Endothelial cell of umbilical vein (primary cell): Measurements from ENCODE around the gene TSPAN5. TPM values are rescaled to one million over a fixed set of nuclear protein-coding genes. Genes with fewer than 3 reads are reported as not detected.

Experiments used
- BruUV-seq: library from RNA; stranded (reverse); fragments of 400-500 nt; replicated peaks from 2 replicates; lab custom pipeline; 2021; lab: Mats Ljungman, UMichigan
- CTCF ChIA-PET: fragments of 300-600, 350-600 bp; sonication (Branson Sonifier 250); formaldehyde crosslinking; loops from one replicate; lab custom pipeline; 2021; ENCODE audit warnings: antibody characterized with exemption, inconsistent platforms; lab: Charles Lee
- POLR2A ChIA-PET: fragments of 300-600, 350-600 bp; sonication (Branson Sonifier 250); formaldehyde crosslinking; loops from one replicate; lab custom pipeline; 2021; ENCODE audit warnings: antibody characterized with exemption, inconsistent platforms; lab: Charles Lee
- DNase-seq: peaks from one replicate; pipeline ENCODE4 v3.0.0-alpha.2; 2011; ENCODE audit warnings: low read depth, low spot score
- FAIRE-seq: peaks from 2 replicates; lab custom pipeline; 2011; peaks lifted over from hg19 to GRCh38; lab: Jason Lieb, UNC
- H2AFZ ChIP-seq: 2 replicates; pipeline ENCODE4 v1.6.0; 2012; ENCODE audit warnings: low read depth, low read length, control low read depth, inconsistent platforms
- H3K27ac ChIP-seq: 2 replicates; pipeline ENCODE4 v1.5.1; 2011; ENCODE audit warnings: low read depth, mild to moderate bottlenecking, control low read depth, low read length, moderate library complexity; ENCODE audit not compliant: insufficient read depth
- H3K27me3 ChIP-seq, 2 experiments: 2 replicates each; pipeline versions ENCODE4 v1.6.0 to v1.6.1; 2011; ENCODE audit warnings: low read length in 2 of 2, mixed read lengths in 1 of 2; ENCODE audit not compliant: control insufficient read depth in 2 of 2, insufficient read depth in 2 of 2
- H3K36me3 ChIP-seq, 2 experiments: 2 replicates in 1 of 2; 3 replicates in 1 of 2; pipeline ENCODE4 v1.5.1; 2011; ENCODE audit warnings: low read length in 2 of 2, mild to moderate bottlenecking in 1 of 2, moderate library complexity in 1 of 2; ENCODE audit not compliant: control insufficient read depth in 2 of 2, insufficient read depth in 2 of 2; ENCODE audit errors: extremely low read depth in 1 of 2
- H3K4me1 ChIP-seq: 3 replicates; pipeline ENCODE4 v1.5.1; 2011; ENCODE audit warnings: mild to moderate bottlenecking, low read length; ENCODE audit not compliant: control insufficient read depth, insufficient read depth; ENCODE audit errors: extremely low read depth
- H3K4me2 ChIP-seq: 2 replicates; pipeline ENCODE4 v1.6.1; 2011; ENCODE audit warnings: low read length, control low read depth, mixed read lengths; ENCODE audit not compliant: insufficient read depth
- H3K4me3 ChIP-seq, 3 experiments: fragments of 200-600 bp in 1 of 3; sonication (generic), shearing (Covaris generic) in 1 of 3; replicated peaks in 1 of 3; 2 replicates each; pipeline ENCODE4 v1.5.1; 2011 to 2016; ENCODE audit warnings: control low read depth in 3 of 3, low read length in 3 of 3, mild to moderate bottlenecking in 2 of 3, inconsistent platforms in 1 of 3, low read depth in 1 of 3, moderate library complexity in 1 of 3; ENCODE audit not compliant: insufficient read depth in 1 of 3
- H3K79me2 ChIP-seq: 2 replicates; pipeline ENCODE4 v1.6.0; 2012; ENCODE audit warnings: low read length, inconsistent platforms; ENCODE audit not compliant: control insufficient read depth, insufficient read depth
- H3K9ac ChIP-seq: replicated peaks from 2 replicates; pipeline ENCODE3; 2011; ENCODE audit warnings: low read length, control low read depth; ENCODE audit not compliant: insufficient read depth; ENCODE audit errors: extremely low read depth
- H3K9me1 ChIP-seq: replicated peaks from 3 replicates; pipeline ENCODE4 v1.6.0; 2011; ENCODE audit warnings: mild to moderate bottlenecking, low read length; ENCODE audit not compliant: control insufficient read depth, insufficient read depth; ENCODE audit errors: extremely low read depth
- H3K9me3 ChIP-seq: replicated peaks from 2 replicates; pipeline ENCODE4 v1.5.1; 2012; ENCODE audit warnings: low read length, inconsistent platforms; ENCODE audit not compliant: control insufficient read depth, insufficient read depth
- H4K20me1 ChIP-seq: replicated peaks from 2 replicates; pipeline ENCODE3; 2011; ENCODE audit warnings: mild to moderate bottlenecking, low read length; ENCODE audit not compliant: control insufficient read depth, insufficient read depth; ENCODE audit errors: extremely low read depth
- EZH2 ChIP-seq: IDR thresholded peaks from 2 replicates; pipeline ENCODE4 v1.6.1; 2012; ENCODE audit warnings: borderline replicate concordance, low read depth, mild to moderate bottlenecking, moderate library complexity, low read length, inconsistent platforms; ENCODE audit not compliant: severe bottlenecking
- MAX ChIP-seq: IDR thresholded peaks from 2 replicates; pipeline ENCODE4 v1.6.1; 2011; ENCODE audit not compliant: insufficient read depth, insufficient read length
- dilution Hi-C: fragments of 300-500 bp; cut with MboI; formaldehyde crosslinking; loops from one replicate; pipeline ENCODE4 v1.15.0; 2019; ENCODE audit warnings: low sequenced_read_pairs; ENCODE audit not compliant: extremely low pct_ligation_motif_present
- intact Hi-C: fragments of 100-400 bp; cut with micrococcal nuclease; formaldehyde crosslinking; loops from one replicate; pipeline ENCODE4 v1.10.0; 2022
- polyA plus RNA-seq, 4 experiments: library from polyadenylated mRNA; depleted of rRNA in 3 of 4; stranded (reverse) in 3 of 4; unstranded in 1 of 4; fragments of >200 nt; gene quantifications; 2 replicates each; pipeline versions ENCODE4 v1.2.1 to v1.2.3, GENCODE V29; 2011 to 2012; ENCODE audit warnings: missing spikeins in 1 of 4
- total RNA-seq: library from RNA; stranded (reverse); gene quantifications from 2 replicates; pipeline ENCODE4 v1.2.3, GENCODE V29; 2021

The TSPAN5 gene
- total and polyA plus RNA-seq, 2 donors (not counting 3 experiments of a cell fraction or from before 2014, with no cell fraction given), result 45.1 to 50.2 TPM

GRCh38 chr4:98530572-98530971, 127.8 kb downstream of the TSPAN5 start:
- Histone ChIP-seq H3K27me3 (no peaks in the 10 kb centered on the region), H3K36me3 (no peaks in the 10 kb centered on the region), H3K9ac (no peak overlapping the region), H3K4me1 (no peaks in the 10 kb centered on the region), H3K27ac (no peak overlapping the region), H3K4me2 (no peak overlapping the region), H3K79me2 (peaks cover 26% of the 10 kb centered on the region), H2AFZ (no peak overlapping the region), H3K9me1 (no peaks in the 10 kb centered on the region), H3K4me3 (no peak overlapping the region), H4K20me1 (no peaks in the 10 kb centered on the region), H3K9me3 (no peaks in the 10 kb centered on the region)
- dilution Hi-C loops (no loop called here), intact Hi-C loops (no loop called here)
- no peak for TF ChIP-seq EZH2
- BruUV-seq, result no TSS peak
- ChIA-PET CTCF (interaction anchor here (1.8 kb wide), 1 partner anchor 24 kb away, joined by 5 read pairs; no protein-coding TSS in a partner anchor), POLR2A (no interaction called here)
- FAIRE-seq, result no peak
- no peak for DNase-seq

DNA sequence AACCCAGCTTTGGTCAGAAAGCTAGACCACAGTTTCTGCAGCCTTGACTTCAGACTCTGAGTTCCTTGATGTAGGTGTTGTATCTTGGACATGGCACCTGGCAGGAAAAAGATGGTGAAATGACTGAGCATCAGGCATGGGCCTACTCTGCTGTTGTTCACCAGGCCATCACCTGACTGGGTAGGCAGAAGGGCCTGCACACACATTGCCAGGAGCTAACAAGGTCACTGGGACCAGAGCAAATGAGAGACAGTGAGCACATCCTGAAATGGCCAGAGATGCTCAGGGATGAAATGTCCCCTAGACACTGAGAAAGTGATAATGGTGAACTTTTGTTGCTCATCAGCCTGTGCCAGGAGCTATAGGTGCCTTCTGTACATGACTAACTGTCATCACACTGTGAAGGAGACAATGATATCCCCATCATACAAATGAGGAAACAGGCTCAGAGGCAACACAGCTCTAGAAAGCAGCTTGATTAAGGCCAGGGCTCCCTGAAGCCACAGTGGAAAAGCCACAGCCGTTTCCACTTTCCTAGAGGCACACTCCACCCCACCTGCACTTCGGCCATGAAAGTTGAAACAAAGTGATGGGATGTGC, 128.3 kb downstream of the TSPAN5 start:
- H3K36me3 ChIP-seq, result no peaks in the 10 kb centered on the region
- CTCF ChIA-PET, result interaction anchor here (0.6 to 1.8 kb wide), 2 partner anchors 23 to 201 kb away, joined by 4 to 5 read pairs; no protein-coding TSS in a partner anchor

More for the DNA sequence above, 128.3 kb downstream of the TSPAN5 start:
- Histone ChIP-seq H3K9ac (no peak overlapping the region), H3K4me3 (no peak overlapping the region), H3K79me2 (peaks cover 28% of the 10 kb centered on the region), H2AFZ (no peak overlapping the region), H4K20me1 (no peaks in the 10 kb centered on the region), H3K4me1 (peaks cover 2% of the 10 kb centered on the region), H3K9me3 (no peaks in the 10 kb centered on the region), H3K9me1 (no peaks in the 10 kb centered on the region), H3K27ac (no peak overlapping the region), H3K4me2 (no peak overlapping the region), H3K27me3 (no peaks in the 10 kb centered on the region)
- POLR2A ChIA-PET, result interaction anchor here (0.6 kb wide), 1 partner anchor 39 kb away, joined by 4 read pairs; no protein-coding TSS in a partner anchor
- dilution Hi-C loops (no loop called here), intact Hi-C loops (no loop called here)
- BruUV-seq, result no TSS peak
- no peak for FAIRE-seq
- no peak for TF ChIP-seq MAX
- no peak for DNase-seq
